HG03457 (cell line): ENCODE data around the gene LARP4.
"Not testable (repeated sequence)": the region's sequence is repeated elsewhere in the genome, so short reads cannot be mapped to it uniquely, and the experiment has no call there.

ENCODE experiments used
- ATAC-seq: cut with Tn5 transposase; IDR thresholded peaks from one replicate; pipeline ENCODE4 v1.9.1; 2021; ENCODE audit warnings: moderate number of reproducible peaks; ENCODE audit not compliant: unreplicated experiment

LARP4 gene

GRCh38 chr12:50400104-50400637 lies 514 bp upstream of the LARP4 start:
- no peak for ATAC-seq

- ATAC-seq = no peak
Observed at GRCh38 chr12:50401500-50402081, 906 bp downstream of the LARP4 start.

GRCh38 chr12:50402264-50403000 lies 1.7 kb downstream of the LARP4 start:
- ATAC-seq = no peak

GRCh38 chr12:50403001-50403440 lies 2.3 kb downstream of the LARP4 start:
- no peak for ATAC-seq

GRCh38 chr12:50404307-50404706 lies 3.6 kb downstream of the LARP4 start:
- ATAC-seq = no peak

- no peak for ATAC-seq
Observed at GRCh38 chr12:50411051-50411660, 10.5 kb downstream of the LARP4 start.

- no peak for ATAC-seq
Observed at GRCh38 chr12:50415899-50416479, 15.3 kb downstream of the LARP4 start.

GRCh38 chr12:50419112-50419909 lies 18.6 kb downstream of the LARP4 start:
- ATAC-seq = no peak

GRCh38 chr12:50422855-50423254 lies 22.2 kb downstream of the LARP4 start:
- not testable (repeated sequence) for ATAC-seq

GRCh38 chr12:50423342-50423741 lies 22.7 kb downstream of the LARP4 start:
- ATAC-seq = not testable (repeated sequence)

GRCh38 chr12:50425589-50426258 lies 25.0 kb downstream of the LARP4 start:
- no peak for ATAC-seq

- ATAC-seq = not testable (repeated sequence)
Observed at GRCh38 chr12:50431656-50432055, 31.0 kb downstream of the LARP4 start.

GRCh38 chr12:50440288-50440687 lies 39.6 kb downstream of the LARP4 start:
- ATAC-seq = no peak

- ATAC-seq = no peak
Observed at GRCh38 chr12:50441763-50442162, 41.1 kb downstream of the LARP4 start.

GRCh38 chr12:50442178-50442908 lies 41.7 kb downstream of the LARP4 start:
- ATAC-seq = no peak

GRCh38 chr12:50449671-50450070 lies 49.0 kb downstream of the LARP4 start:
- not testable (repeated sequence) for ATAC-seq

GRCh38 chr12:50452795-50453194 lies 52.1 kb downstream of the LARP4 start:
- no peak for ATAC-seq

GRCh38 chr12:50453872-50454271 lies 53.2 kb downstream of the LARP4 start:
- no peak for ATAC-seq

GRCh38 chr12:50458606-50459005 lies 57.9 kb downstream of the LARP4 start:
- ATAC-seq = no peak
